ENCODE results near the gene PHF14. TPM values are rescaled to one million over a fixed set of nuclear protein-coding genes. Genes with fewer than 3 reads are reported as not detected.

Gene PHF14
- total and polyA plus RNA-seq, 2 donors (not counting 3 experiments of a cell fraction or from before 2014, with no cell fraction given) = 8.8 to 43.4 TPM

- DNase-seq (ENCODE audit: low read depth, low spot score) = no peak
- Histone ChIP-seq H3K4me2 (ENCODE audit: insufficient read depth, low read length) (no peak overlapping the region), H4K20me1 (replicated peaks; ENCODE audit: control insufficient read depth, extremely low read depth, insufficient read depth, low read length) (no peaks in the 10 kb centered on the region), H3K79me2 (ENCODE audit: control insufficient read depth, insufficient read depth, low read length) (no peaks in the 10 kb centered on the region), H3K4me1 (ENCODE audit: control insufficient read depth, extremely low read depth, insufficient read depth, low read length) (no peaks in the 10 kb centered on the region), H3K9ac (replicated peaks; ENCODE audit: extremely low read depth, insufficient read depth, low read length) (no peak overlapping the region), H3K36me3 (ENCODE audit: control insufficient read depth in 2 of 2, extremely low read depth in 1 of 2, insufficient read depth in 2 of 2, low read length in 2 of 2) (no peaks in the 10 kb centered on the region), H3K27ac (ENCODE audit: insufficient read depth, low read depth, low read length) (no peak overlapping the region), H3K4me3 (replicated peaks in 1 of 3; ENCODE audit: insufficient read depth in 1 of 3, low read depth in 1 of 3, low read length in 3 of 3) (no peak overlapping the region), H2AFZ (ENCODE audit: low read depth, low read length) (no peak overlapping the region), H3K9me3 (replicated peaks; ENCODE audit: control insufficient read depth, insufficient read depth, low read length) (no peaks in the 10 kb centered on the region), H3K27me3 (ENCODE audit: control insufficient read depth in 2 of 2, insufficient read depth in 2 of 2, low read length in 2 of 2) (no peaks in the 10 kb centered on the region), H3K9me1 (replicated peaks; ENCODE audit: control insufficient read depth, extremely low read depth, insufficient read depth, low read length) (no peaks in the 10 kb centered on the region)
- TF ChIP-seq POLR2AphosphoS5 (IDR thresholded peaks at IDR 0.05; ENCODE audit: insufficient read depth, low read depth, low read length) = no peak
- TF ChIP-seq CTCF (IDR thresholded peaks at IDR 0.05; ENCODE audit: extremely low read depth in 1 of 2, insufficient read depth in 1 of 2, low read depth in 1 of 2, low read length in 2 of 2) = no peak
- TF ChIP-seq GATA2 (IDR thresholded peaks at IDR 0.05; ENCODE audit: insufficient read depth, insufficient read length, low read depth, low read length) = no peak
- no peak for TF ChIP-seq POLR2A (IDR thresholded peaks at IDR 0.05; ENCODE audit: low read depth, low read length)
- no peak for TF ChIP-seq MYC (IDR thresholded peaks at IDR 0.05; ENCODE audit: low read depth, low read length)
- TF ChIP-seq FOS (IDR thresholded peaks at IDR 0.05; ENCODE audit: borderline replicate concordance, insufficient read depth, low read length) = no peak
- no peak for TF ChIP-seq EZH2 (IDR thresholded peaks at IDR 0.05; ENCODE audit: borderline replicate concordance, low read depth, low read length, severe bottlenecking)
- TF ChIP-seq JUN (IDR thresholded peaks at IDR 0.05; ENCODE audit: borderline replicate concordance, insufficient read depth, insufficient read length, low read depth) = no peak
- TF ChIP-seq MAX (IDR thresholded peaks at IDR 0.05; ENCODE audit: insufficient read depth, insufficient read length) = no peak
- BruUV-seq (replicated peaks) = no TSS peak
- ChIA-PET CTCF (no interaction called here), POLR2A (no interaction called here)
- intact Hi-C loops (cut with micrococcal nuclease) = no loop called here
- FAIRE-seq = no peak
- dilution Hi-C loops (cut with MboI; ENCODE audit: extremely low pct_ligation_motif_present, low sequenced_read_pairs) = no loop called here
These were observed 146.5 kb downstream of the PHF14 start for GRCh38 chr7:11120068-11120664.
